B cell (primary cell): ENCODE results near the gene LRCOL1. TPM values are rescaled to one million over a fixed set of nuclear protein-coding genes. Genes with fewer than 3 reads are reported as not detected.

Source experiments
- ATAC-seq: fragments of 200-7000 bp; cut with Tn5 transposase; one replicate; pipeline ENCODE4 v1.10.0; 2021; ENCODE audit warnings: low read depth, mild to moderate bottlenecking, moderate number of reproducible peaks, moderate library complexity
- CTCF ChIA-PET: fragments of 350-600 bp; sonication (Branson Sonifier 250); formaldehyde crosslinking; loops from one replicate; lab custom pipeline; 2021; ENCODE audit warnings: antibody characterized with exemption, inconsistent platforms; lab: Charles Lee
- POLR2A ChIA-PET: fragments of 350-600 bp; sonication (Branson Sonifier 250); formaldehyde crosslinking; loops from one replicate; lab custom pipeline; 2021; ENCODE audit warnings: antibody characterized with exemption; lab: Charles Lee
- DNase-seq: peaks from one replicate; pipeline ENCODE4 v3.0.0; 2013
- H2AFZ ChIP-seq: 2 replicates; pipeline ENCODE4 v1.6.1; 2012; ENCODE audit warnings: mild to moderate bottlenecking, low read depth, low read length; ENCODE audit not compliant: insufficient read depth, poor library complexity, severe bottlenecking
- H3K27ac ChIP-seq, 2 donors: 1 replicate in 1 of 2; 2 replicates in 1 of 2; pipeline ENCODE4 v1.5.1; 2012 to 2013; ENCODE audit warnings: low read length in 2 of 2, mild to moderate bottlenecking in 2 of 2, moderate library complexity in 1 of 2
- H3K27me3 ChIP-seq, 4 experiments: fragments of 200-600 bp in 1 of 4; sonication (generic) in 1 of 4; replicated peaks in 1 of 4; 1 replicate in 2 of 4; 2 replicates in 2 of 4; pipeline versions ENCODE4 v1.6.1 to v1.7.0; 2013 to 2016; ENCODE audit warnings: low read length in 3 of 4, mild to moderate bottlenecking in 2 of 4, mixed read lengths in 1 of 4, moderate library complexity in 1 of 4; ENCODE audit not compliant: insufficient read depth in 4 of 4, control insufficient read depth in 3 of 4; ENCODE audit errors: control extremely low read depth in 1 of 4
- H3K36me3 ChIP-seq, 2 experiments: replicated peaks in 1 of 2; 1 replicate in 1 of 2; 2 replicates in 1 of 2; pipeline versions ENCODE4 v1.6.1 to v1.7.1; 2013; ENCODE audit warnings: low read length in 1 of 2; ENCODE audit not compliant: insufficient read depth in 2 of 2, control insufficient read depth in 1 of 2; ENCODE audit errors: control extremely low read depth in 1 of 2, extremely low read depth in 1 of 2
- H3K4me1 ChIP-seq, 2 donors: fragments of 200-600 bp in 1 of 2; sonication (generic) in 1 of 2; 1 replicate in 1 of 2; 2 replicates in 1 of 2; pipeline versions ENCODE4 v1.5.1 to v1.6.1; 2013 to 2017; ENCODE audit warnings: low read length in 2 of 2; ENCODE audit not compliant: control insufficient read depth in 2 of 2, insufficient read depth in 2 of 2
- H3K4me2 ChIP-seq: replicated peaks from 2 replicates; pipeline ENCODE3; 2012; ENCODE audit warnings: mild to moderate bottlenecking, low read depth, low read length; ENCODE audit not compliant: poor library complexity, severe bottlenecking
- H3K4me3 ChIP-seq, 5 experiments: fragments of 200-600 bp in 1 of 5; sonication (generic) in 1 of 5; 1 replicate in 3 of 5; 2 replicates in 2 of 5; pipeline versions ENCODE4 v1.5.1 to v1.7.0; 2011 to 2016; ENCODE audit warnings: low read length in 4 of 5, mild to moderate bottlenecking in 4 of 5, low read depth in 2 of 5, control low read depth in 1 of 5, moderate library complexity in 1 of 5; ENCODE audit not compliant: insufficient read depth in 1 of 5; ENCODE audit errors: control extremely low read depth in 1 of 5, extremely low read depth in 1 of 5
- H3K79me2 ChIP-seq: fragments of 200-600 bp; sonication (generic); one replicate; pipeline ENCODE4 v1.6.0; 2016; ENCODE audit warnings: low read length; ENCODE audit not compliant: control insufficient read depth, insufficient read depth
- H3K9ac ChIP-seq: fragments of 200-600 bp; sonication (generic); 2 replicates; pipeline ENCODE4 v1.6.1; 2017; ENCODE audit warnings: mild to moderate bottlenecking, low read length, moderate library complexity
- H3K9me3 ChIP-seq, 3 donors: one replicate each; pipeline versions ENCODE4 v1.6.1 to v1.7.1; 2013; ENCODE audit warnings: low read length in 2 of 3; ENCODE audit not compliant: control insufficient read depth in 2 of 3, insufficient read depth in 1 of 3; ENCODE audit errors: control extremely low read depth in 1 of 3
- H4K20me1 ChIP-seq: 2 replicates; pipeline ENCODE4 v1.6.0; 2012; ENCODE audit warnings: mild to moderate bottlenecking, low read length; ENCODE audit not compliant: insufficient read depth, control insufficient read depth, poor library complexity, severe bottlenecking
- H3K27ac Mint-ChIP-seq: one replicate; pipeline ENCODE4 v1.8.0; 2021; ENCODE audit warnings: mixed read lengths
- H3K27me3 Mint-ChIP-seq: one replicate; pipeline ENCODE4 v1.8.0; 2021; ENCODE audit warnings: mixed read lengths
- H3K4me1 Mint-ChIP-seq: one replicate; pipeline ENCODE4 v1.8.0; 2021; ENCODE audit warnings: mixed read lengths
- H3K4me3 Mint-ChIP-seq: one replicate; pipeline ENCODE4 v1.8.0; 2021; ENCODE audit warnings: mixed read lengths
- H3K9me3 Mint-ChIP-seq: one replicate; pipeline ENCODE4 v1.8.0; 2022; ENCODE audit warnings: mixed read lengths; ENCODE audit not compliant: insufficient read depth
- CTCF ChIP-seq: fragments of 200-600 bp; IDR thresholded peaks from one replicate; pipeline ENCODE4 v1.8.0; 2022; ENCODE audit warnings: antibody characterized with exemption, mild to moderate bottlenecking
- EZH2 ChIP-seq: IDR thresholded peaks from 2 replicates; pipeline ENCODE4 v1.6.1; 2012; ENCODE audit warnings: borderline replicate concordance, low read depth, mild to moderate bottlenecking, moderate library complexity, low read length; ENCODE audit not compliant: insufficient read depth, poor library complexity, severe bottlenecking
- WGBS: methylation state at CpG from one replicate; pipeline ENCODE4 v1.1.5; 2013; ENCODE audit warnings: missing lambda C conversion rate; ENCODE audit not compliant: insufficient coverage; 5-methylcytosine and 5-hydroxymethylcytosine counted together
- intact Hi-C: fragments of 100-400 bp; cut with micrococcal nuclease; formaldehyde crosslinking; loops from one replicate; pipeline ENCODE4 v1.10.0; 2022
- polyA plus RNA-seq: library from polyadenylated mRNA; depleted of rRNA; stranded (reverse); fragments of >200 nt; gene quantifications from 2 replicates; pipeline ENCODE4 v1.2.3, GENCODE V29; 2012
- total RNA-seq, 2 donors: library from RNA; stranded (reverse); fragments of 120-200 nt in 1 of 2; gene quantifications; 1 replicate in 1 of 2; 2 replicates in 1 of 2; pipeline versions ENCODE4 v1.2.3 to v1.2.4, GENCODE V29; 2013 to 2022

The LRCOL1 gene
- total and polyA plus RNA-seq, 2 donors (not counting 1 experiment from before 2014, with no cell fraction given) = not detected

DNA sequence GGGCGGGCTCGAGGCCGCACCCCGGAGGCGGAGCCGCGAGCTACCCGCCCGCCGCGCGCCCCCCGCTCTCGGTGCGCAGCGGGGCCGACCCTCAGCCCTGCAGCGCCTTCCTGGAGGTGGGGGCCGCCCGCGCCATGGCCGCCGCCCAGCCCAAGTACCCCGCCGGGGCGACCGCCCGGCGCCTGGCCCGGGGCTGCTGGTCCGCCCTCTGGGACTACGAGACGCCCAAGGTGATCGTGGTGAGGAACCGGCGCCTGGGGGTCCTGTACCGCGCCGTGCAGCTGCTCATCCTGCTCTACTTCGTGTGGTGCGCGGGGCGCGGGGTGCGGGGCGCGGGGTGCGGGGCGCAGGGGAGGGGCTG is 8.3 kb upstream of the LRCOL1 start, which contains the start of gene P2RX2:
TSS of gene P2RX2 (plus strand) at position 94 of the 361 bp plus-strand sequence. CDS start at position 135, 41 bp downstream.
- H3K36me3 ChIP-seq = peaks cover 0 to 1% of the 10 kb centered on the region in 2 experiments
- H4K20me1 ChIP-seq = no peaks in the 10 kb centered on the region
- peaks cover 0 to 40% (median 25%) of the 10 kb centered on the region in 4 experiments for H3K27me3 ChIP-seq
- ATAC-seq = no peak
- peak within 1 kb of the TSS; percentile 52 for H3K4me2 ChIP-seq
- DNase-seq = no peak
- no peak within 1 kb of the TSS for H3K27ac ChIP-seq
- H3K79me2 ChIP-seq = no peaks in the 10 kb centered on the region
- peak within 1 kb of the TSS in 1 of 5 experiments; percentile 24 for H3K4me3 ChIP-seq
- Mint-ChIP-seq H3K4me1 (peaks cover 11% of the 10 kb centered on the region), H3K27me3 (peaks cover 26% of the 10 kb centered on the region), H3K4me3 (peak within 1 kb of the TSS; percentile 42), H3K9me3 (no peaks in the 10 kb centered on the region), H3K27ac (no peak within 1 kb of the TSS)
- intact Hi-C loops = no loop called here
- WGBS = 17% methylated on average over 46 of the region's 49 CpGs
- TF ChIP-seq CTCF = no peak
- no peak for TF ChIP-seq EZH2
- H3K9me3 ChIP-seq = peaks cover 6 to 30% (median 19%) of the 10 kb centered on the region in 3 donors
- ChIA-PET CTCF (interaction anchor here (1.0 to 1.9 kb wide), 2 partner anchors 19 to 465 kb away, joined by 6 to 8 read pairs; no protein-coding TSS in a partner anchor), POLR2A (no interaction called here)
- no peak within 1 kb of the TSS for H3K9ac ChIP-seq
- H3K4me1 ChIP-seq = peaks cover 6 to 11% of the 10 kb centered on the region in 2 donors
- no peak within 1 kb of the TSS for H2AFZ ChIP-seq

DNA sequence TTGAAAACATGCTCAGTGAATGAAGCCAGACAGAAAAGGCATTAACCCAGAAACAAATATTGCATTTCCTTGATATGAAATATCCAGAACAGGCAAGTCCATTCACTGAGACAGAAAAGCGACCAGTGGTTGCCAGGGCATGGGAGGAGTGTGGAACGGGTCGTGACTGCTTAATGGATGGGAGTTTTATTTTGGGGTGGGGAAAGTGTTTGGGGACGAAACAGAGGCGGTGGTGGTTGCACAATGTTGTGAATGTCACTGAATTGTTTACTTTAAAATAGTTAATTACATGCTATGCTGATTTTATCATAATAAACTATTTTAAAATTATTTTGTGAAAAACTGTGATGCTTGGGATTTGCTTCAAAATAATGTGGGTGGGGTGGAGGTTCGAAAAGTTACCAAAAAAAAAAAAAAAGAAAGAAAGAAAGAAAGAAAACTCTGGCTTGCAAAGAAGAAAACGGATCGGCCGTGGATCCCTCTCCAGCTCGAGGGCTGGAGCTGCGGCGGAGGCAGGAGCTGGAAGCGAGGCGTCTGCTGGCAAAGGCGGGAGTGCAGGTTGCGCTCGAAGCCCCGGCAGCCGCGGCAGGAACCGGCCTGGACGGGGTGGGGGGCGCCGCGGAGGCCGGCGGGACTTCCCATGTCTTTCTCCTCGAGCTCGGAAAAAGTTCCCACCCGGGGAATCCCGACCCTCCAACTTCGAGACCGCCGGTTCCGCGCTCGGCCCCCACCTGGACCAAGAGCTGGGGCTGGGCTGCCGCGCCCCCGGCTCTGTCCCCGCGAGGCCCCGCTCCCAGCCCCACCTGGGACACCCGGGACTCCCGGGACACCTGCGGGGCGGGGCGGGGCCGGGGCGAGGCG is 7.7 kb upstream of the LRCOL1 start:
- H3K9ac ChIP-seq = no peak overlapping the region
- H3K27me3 Mint-ChIP-seq = peaks cover 26% of the 10 kb centered on the region
- CTCF ChIA-PET = interaction anchor here (1.0 to 5.8 kb wide), 4 partner anchors 15 to 465 kb away, joined by 4 to 73 read pairs (median 7); no protein-coding TSS in a partner anchor
- peaks cover 11% of the 10 kb centered on the region for H3K4me1 Mint-ChIP-seq
- H3K4me2 ChIP-seq = peak overlapping the region; percentile 52
- peak overlapping the region in 1 of 5 experiments; percentile 24 for H3K4me3 ChIP-seq
- WGBS = 12% methylated on average over 45 of the region's 51 CpGs
- ATAC-seq = no peak
- peaks cover 0 to 40% (median 25%) of the 10 kb centered on the region in 4 experiments for H3K27me3 ChIP-seq
- H3K9me3 Mint-ChIP-seq = no peaks in the 10 kb centered on the region
- H3K27ac ChIP-seq = no peak overlapping the region
- H4K20me1 ChIP-seq = no peaks in the 10 kb centered on the region
- H2AFZ ChIP-seq = no peak overlapping the region
- POLR2A ChIA-PET = no interaction called here
- H3K27ac Mint-ChIP-seq = no peak overlapping the region
- no peak for DNase-seq
- H3K79me2 ChIP-seq = no peaks in the 10 kb centered on the region
- intact Hi-C loops = no loop called here
- peak overlapping the region; percentile 42 for H3K4me3 Mint-ChIP-seq
- H3K4me1 ChIP-seq = peaks cover 6 to 11% of the 10 kb centered on the region in 2 donors
- no peaks in the 10 kb centered on the region for H3K36me3 ChIP-seq
- no peak for TF ChIP-seq CTCF
- peaks cover 6 to 30% (median 19%) of the 10 kb centered on the region in 3 donors for H3K9me3 ChIP-seq
